Umbilical cord (tissue), 2 donors: Measurements from ENCODE around the gene PCGF1. TPM values are rescaled to one million over a fixed set of nuclear protein-coding genes. Genes with fewer than 3 reads are reported as not detected.

ENCODE experiments used
- DNase-seq: peaks from one replicate; pipeline ENCODE4 v3.0.0-alpha.2; 2015; ENCODE audit warnings: low spot score
- total RNA-seq: library from RNA; depleted of rRNA; stranded (reverse); fragments of >200 nt; gene quantifications from one replicate; pipeline ENCODE4 v1.2.3, GENCODE V29; 2014; ENCODE audit warnings: low replicate concordance; ENCODE audit not compliant: insufficient read depth

The PCGF1 gene
- total RNA-seq, 1 donor from 2014 or later: 13.5 TPM

DNA sequence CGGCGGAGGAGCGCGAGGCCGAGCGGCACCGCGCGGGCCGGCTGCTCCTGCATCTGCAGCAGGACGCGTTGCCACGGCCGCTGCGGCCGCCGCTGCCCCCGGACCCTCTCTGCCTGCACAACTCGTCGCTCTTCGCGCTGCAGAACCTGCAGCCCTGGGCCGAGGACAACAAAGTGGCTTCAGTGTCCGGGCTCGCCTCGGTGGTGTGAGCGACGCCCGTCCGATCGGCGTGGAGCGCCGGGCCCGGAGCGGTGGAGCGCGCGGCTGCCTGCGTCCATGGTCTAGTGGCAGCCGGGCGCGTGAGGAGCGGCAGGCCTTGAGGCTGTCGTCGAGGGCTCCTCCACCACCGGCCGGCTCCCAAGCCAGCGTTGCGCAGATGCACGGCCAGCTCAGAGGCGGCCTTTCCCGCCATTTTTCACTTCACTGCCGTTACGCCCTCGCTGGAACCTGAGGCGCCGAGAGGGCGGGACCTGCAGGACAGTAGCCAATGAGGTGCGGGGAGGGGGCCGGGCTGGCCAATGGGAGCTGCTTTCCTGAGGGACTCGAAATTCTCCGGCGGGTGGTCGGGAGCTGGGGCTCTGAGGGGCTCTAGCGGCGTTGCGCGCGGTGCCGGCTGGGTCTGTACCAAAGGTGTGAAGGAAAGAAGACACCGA lies 8.6 kb upstream of the PCGF1 start:
- DNase-seq: peak; percentile 62

DNA sequence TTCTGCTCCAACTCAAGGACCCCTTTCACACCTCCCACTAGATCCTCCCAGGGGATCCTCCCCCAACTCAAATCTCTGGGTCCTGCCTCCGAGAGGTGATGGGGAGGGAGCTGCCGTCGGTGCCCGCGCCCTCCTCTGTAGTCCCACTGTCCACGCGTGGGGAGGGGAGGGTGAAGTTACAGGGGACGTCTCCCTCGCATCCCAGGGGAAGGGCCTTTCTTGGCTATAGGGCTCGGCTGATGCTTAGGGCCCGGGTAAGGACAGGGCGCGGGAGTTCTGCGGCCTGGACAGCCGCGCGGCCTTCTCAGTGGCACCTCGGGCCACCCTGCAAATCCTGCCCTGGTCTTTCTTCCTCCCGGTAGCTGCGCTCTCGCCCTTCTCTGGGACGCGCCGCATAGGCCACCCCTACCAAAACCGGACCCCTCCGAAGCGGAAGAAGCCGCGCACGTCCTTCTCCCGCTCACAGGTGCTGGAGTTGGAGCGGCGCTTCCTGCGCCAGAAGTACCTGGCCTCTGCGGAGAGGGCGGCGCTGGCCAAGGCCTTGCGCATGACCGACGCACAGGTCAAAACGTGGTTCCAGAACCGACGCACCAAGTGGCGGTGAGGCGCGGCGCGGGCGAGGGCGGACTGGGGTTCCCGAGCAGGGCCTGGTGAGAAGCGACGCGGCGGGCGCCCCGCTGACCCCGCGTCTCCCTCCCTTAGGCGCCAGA lies 7.9 kb upstream of the PCGF1 start:
- no peak for DNase-seq

DNA sequence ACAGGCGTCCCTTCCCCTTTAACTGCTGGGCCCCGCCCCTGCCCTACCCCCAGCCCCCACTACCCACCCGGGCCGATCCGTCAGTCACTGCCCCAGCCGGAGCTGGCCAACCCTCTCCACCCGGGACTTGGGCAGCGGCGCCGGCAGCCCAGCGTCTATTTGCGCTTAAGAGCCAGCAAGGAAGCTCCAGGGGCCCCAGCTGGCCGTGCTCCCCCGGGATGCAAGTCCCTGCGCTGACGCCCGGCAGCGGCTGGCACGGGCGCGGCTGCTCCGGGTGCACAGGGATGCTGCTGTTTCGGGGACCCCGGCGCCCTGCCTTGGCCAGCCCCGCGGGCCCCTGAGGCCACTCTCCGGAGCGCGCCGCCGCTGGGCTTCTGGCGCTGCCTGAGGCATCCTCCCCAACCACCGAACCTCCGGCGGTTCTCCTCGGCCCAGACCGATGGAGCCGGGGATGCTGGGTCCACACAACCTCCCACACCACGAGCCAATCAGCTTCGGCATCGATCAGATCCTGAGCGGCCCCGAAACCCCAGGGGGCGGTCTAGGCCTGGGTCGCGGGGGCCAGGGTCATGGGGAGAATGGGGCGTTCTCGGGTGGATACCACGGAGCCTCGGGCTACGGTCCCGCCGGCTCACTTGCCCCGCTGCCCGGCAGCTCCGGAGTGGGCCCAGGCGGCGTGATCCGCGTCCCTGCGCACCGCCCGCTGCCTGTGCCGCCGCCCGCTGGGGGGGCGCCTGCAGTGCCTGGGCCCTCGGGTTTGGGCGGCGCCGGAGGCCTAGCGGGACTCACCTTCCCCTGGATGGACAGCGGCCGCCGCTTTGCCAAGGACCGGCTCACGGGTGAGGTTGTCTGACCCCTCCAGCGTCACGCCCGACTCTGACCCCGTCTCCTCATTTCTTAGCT lies 7.1 kb upstream of the PCGF1 start, which contains the start of gene TLX2:
TLX2 (plus strand) TSS at position 83 of the 903 bp plus-strand sequence; CDS start at position 440, 357 bp downstream.
- DNase-seq: no peak

DNA sequence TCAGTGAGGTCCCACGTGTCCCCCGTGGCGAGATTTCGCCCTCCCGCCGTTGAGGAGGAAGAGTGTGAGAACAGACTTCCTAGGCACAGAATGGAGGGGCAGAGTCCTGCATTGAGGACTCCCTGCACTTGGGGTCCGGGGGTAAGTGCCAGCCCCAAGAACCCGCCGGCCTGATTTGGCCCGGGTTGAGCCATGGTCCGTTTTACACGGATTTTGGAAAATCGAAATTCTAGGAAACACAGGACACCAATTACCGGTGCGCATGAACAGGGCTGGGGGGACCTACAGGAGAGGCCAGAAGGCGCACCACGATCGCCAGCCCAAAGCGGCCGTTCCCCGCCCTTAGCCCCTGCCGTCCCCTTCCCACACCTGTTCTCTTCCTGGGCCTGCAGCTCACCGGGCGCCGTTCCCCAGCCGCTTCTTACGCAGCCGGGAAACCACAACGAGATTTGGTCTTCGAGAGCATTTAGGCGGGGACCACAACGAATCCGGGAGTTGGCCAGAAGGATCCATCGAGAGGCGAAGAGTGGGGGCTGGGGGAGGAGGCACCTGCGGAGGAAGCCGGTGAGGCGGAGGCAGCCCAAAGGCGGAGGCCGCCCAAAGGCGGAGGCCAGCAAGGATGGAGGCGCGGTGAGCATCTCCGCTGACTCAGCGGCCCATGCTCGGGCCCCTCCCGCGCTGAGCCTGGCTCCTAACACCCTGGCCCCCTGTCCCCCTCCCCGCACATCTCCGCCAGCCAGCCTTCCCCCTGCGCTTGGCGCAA lies 6.3 kb upstream of the PCGF1 start:
- no peak for DNase-seq

DNA sequence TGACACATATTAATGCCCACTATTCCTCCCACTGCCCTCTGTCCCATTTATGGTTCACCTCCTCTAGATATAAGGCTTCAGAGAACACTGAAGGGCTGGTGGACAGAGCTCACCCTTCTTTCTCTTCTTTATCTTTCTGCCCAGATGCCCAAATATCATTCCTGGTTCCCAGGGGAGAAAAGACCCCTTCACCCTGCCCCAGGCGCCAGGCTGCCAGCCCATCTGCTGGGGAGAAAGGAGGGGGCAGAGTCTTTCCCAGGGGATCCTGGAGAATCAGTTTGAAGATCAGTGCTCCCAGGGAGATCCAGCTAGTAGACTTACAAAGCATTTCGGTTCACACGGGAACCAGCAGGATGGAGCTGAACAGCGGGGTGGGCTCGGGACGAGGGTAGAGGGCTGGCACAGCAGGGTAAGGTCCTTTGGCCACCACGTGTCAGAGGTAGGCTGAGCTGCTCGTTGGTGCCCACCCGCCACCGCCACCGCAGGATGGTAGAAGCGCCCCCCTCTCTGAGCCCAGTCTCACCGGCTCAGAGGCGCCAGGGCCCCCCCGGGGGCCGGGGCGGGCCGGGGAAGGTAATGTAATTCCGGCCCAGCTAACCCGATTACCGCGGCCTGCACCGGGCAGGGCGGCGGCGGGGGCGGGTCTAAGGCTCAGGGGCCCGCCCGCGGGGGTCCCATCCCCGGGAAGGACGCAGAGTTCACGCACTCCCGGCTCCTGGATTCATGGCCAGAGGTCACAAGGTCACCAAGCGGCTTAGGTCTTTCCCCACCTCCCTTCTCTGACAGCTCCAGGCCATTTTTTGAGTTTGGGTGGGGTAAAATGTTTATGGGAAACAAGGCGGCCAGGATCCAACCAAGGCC lies 5.5 kb upstream of the PCGF1 start:
- DNase-seq: no peak

DNA sequence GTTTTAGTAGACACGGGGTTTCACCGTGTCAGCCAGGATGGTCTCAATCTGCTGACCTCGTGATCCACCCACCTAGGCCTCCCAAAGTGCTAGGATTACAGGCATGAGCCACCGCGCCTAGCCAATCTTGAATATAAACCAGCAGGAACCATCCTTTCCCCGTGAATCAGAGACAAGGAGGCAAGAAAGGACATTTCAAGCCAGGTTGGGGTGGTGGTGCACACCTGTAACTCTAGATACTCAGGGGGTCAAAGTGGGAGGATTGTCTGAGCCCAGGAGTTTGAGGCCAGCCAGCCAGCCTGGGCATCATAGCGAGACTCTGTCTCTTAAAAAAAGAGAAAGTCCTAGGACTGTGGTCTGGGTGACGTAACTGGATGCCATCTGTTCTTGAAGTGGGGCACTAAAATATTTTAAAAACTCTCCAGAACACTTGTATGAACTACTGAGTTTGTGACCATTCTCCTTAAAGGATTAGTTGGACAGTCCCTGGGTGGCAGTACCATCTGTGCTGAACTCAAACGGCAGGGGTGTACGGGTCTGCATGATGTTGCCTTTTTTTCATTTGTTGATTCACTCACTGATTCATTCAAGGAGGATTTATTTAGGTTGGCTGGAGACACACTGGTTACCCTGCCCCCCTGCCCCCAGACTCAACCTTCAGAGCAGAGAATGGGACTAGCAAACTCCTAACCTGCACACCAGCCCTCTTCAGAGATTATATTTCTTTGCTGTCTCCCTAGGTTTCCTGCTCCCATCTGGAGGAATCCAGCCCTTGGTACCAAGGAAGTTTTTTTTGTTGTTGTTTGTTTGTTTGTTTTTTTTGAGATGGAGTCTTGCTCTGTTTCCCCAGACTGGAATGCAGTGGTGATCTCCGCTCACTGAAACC lies 3.9 kb upstream of the PCGF1 start:
- DNase-seq: no peak

DNA sequence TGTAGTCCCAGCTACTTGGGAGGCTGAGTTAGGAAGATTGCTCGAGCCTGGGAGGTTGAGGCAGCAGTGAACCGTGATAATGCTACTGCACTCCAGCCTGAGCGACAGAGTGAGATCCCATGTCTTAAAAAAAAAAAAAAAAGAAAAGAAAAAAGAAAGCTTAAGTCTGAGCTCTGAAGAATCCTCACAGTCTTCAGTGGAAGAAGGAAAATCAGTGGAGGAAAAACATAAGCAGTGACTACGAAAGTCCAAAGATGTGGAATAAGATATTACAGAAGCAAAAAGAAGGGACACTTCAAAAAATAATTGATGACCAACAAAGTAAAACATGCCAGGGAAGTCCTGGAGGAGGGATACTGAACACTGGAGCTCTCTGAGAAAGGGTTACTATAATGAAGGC lies 2.8 kb upstream of the PCGF1 start:
- no peak for DNase-seq

DNA sequence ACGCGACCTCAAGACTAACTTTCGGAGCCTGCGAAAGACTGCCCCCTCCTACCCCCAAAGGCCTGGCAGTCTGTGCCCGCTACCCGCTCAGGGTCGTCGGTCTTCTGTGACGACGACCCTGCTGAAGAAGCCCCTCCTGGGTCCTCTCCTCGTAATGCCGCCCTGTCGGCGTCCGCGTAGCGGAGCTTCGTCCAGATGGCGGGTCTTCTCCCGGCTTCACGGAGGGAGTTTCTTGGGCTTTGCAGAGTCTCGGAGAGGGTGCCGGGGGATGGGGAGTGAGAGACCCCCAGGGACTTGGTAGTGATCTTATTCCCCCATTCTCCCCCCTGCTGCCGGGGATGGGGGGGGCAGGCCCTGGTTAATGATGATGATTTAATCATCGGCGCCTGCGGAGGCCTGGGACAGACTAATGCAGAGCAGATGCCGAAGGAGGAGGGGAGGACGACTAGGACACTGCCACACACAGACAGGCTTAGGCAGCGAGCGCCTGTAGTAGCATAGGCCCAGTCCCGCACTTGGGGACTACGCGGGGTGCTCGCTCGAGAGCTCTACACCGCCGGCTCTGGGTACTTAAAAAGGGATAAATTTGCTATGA lies 528 bp upstream of the PCGF1 start:
- peak; percentile 29 for DNase-seq

DNA sequence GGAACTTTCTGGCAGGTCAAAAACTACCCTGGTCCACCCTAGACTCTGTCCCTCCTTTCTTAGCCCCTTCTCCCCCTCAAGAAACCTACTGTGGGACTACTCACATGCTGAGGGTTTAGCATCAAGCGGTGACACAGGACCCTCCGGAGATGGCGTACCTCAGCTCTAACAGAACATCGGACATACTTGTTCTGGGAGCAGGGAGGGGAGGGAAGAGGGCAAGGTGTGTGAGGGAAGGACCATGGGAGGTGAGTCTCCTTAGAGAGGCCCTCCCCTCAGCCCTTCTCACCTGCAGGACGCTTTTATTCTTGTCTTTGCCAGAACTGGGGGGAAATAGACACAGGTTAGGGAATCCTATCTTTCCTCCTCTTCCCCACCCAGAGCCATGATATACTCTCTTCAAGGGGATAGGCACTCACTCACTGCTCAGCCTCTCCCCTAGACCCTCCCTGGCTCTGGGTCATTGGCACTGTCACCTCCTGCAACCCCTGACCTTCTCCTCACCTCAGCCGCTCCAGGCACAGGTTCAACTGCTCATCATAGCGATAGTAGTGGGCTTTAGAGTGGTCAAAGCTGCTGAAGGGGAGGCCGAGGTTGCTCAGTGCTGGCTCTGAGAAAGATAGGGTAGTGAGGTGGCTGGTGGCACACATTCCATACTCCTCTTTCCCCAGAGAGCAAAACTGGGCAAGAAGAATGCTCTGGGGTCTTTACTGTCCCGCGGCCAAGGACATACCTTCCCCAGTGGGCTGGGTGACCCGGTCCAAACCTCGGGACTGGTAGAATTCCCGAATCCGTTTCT lies 1.8 kb downstream of the PCGF1 start:
- no peak for DNase-seq

DNA sequence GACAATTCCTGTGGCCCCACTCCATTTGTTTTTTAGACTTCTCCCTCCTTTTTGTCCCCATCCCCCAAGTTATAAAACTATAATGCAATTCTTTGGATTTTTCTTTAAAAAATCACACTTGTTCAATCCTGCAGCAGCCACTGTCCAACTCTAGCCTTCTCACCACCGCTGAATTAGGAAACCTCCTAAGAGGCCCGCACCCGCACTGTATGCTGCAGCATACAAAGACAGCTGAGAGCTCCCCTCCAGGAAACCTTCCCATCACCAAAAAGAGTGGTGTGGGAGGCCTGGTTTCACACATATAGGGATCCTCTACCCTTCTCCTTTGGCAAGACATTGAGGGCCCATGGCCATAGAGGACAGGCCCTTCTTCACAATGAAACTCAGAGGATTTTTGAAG lies 2.9 kb downstream of the PCGF1 start:
- DNase-seq: no peak

DNA sequence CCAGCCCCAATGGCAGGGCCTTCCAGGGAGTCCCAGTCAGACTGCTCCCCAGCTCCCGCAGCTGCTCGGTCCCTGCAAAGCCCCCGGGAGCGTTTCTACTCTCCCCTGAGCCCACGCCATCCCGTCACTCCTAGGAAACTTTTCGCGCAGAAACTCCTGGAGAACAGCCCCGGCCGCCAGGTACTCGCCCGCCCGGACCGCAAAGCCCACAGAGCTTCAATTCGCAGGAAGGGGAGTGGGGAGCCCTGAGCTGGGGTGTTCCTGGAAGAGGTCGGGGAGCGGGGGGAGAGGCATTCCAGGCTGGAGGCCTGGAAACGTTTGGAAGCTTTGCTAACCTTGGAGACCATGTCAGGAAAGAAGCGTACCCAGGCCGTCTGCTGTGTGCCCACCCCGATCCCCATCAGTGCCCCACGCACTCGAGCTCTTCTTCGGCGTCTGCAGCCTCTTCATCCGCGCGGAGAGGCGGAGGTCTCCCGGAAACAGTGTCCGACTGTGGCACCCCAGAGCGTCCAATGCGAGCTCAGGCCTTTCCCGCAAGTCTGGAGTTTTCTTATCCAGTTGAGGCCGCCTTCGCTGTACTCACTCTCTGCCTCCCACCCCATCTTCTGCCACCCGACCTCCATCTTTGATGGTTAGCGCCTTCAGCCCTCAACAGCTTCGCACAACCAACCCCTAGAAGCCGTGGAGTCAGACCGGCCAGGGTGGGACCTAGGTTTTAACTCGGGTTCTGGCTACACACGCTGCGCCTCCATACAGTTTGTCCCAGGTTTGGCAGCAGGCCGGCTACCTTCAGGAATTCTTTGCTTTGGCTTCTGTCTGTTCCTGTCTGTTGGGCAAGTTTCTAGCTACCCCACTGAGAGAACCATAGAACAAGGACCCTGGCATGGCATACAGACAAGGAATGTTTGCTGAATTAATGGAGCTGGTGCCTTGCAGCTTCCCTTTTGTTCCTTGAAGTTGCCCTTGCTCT lies 3.7 kb downstream of the PCGF1 start:
- peak; percentile 41 for DNase-seq

DNA sequence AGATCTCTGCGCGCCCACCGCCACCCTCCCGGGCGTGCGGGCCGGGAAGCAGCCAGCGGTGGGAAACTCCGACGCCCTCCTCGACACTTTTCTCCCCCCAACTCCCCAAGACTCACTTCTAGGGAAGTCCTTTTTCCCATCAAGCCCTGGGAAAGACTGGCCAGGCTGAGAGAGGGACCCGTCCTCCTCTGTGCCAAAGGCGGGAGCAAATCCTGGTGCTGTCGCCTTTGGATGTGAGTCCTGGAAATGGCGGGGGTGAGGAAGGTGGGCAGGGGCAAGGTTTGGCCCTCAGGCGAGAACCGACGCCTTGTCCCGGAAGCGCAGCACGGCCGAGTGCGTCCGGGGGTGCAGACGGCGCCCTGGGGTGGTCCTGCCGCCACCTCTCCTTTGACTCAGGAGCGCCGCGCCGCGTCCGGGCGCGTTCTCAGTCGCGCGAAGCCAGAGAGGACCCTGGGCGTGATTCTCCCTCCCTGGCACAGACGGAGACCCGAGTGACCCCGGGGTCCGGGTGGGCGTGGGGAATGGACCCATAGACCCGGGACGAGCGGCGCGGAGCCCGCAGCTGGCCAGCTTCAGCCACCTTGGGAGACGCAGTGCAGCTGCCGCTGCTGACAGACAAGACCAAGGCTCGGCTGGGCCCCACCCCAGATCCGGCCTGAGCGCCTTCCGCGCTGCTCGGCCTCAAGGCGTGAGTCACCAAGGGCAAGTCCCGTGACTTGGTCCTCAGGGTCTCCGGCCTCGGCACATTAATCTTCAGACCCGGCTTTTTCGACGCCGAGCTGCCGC lies 4.6 kb downstream of the PCGF1 start:
- DNase-seq: peak; percentile 87

DNA sequence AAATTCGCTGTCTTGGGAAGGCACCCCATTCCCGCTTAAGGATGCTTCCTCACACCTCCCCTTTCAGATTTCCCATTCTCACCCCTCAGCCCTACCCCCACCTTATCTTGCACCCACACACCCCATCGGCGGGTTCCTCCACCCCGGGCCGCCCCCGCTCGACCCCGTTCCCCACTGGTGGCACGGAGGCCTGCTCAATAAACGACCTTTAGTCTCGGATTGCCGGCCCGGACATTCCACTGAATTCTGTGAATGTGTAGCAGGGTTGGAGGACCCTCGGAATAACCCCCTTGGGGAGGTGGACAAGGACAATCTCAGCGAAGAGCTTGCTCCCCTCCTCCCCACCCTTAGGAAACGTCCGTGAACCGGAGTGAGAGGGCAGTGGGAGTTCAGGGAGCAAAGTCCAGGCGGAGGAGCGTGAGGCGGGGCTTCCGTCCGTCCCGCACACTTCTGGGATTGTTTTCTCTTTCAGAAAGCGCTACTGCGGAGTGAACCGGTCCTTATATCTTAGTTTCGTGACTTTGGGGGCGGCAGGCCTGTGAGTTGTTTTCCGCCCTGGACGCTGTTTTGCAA lies 5.3 kb downstream of the PCGF1 start:
- no peak for DNase-seq

DNA sequence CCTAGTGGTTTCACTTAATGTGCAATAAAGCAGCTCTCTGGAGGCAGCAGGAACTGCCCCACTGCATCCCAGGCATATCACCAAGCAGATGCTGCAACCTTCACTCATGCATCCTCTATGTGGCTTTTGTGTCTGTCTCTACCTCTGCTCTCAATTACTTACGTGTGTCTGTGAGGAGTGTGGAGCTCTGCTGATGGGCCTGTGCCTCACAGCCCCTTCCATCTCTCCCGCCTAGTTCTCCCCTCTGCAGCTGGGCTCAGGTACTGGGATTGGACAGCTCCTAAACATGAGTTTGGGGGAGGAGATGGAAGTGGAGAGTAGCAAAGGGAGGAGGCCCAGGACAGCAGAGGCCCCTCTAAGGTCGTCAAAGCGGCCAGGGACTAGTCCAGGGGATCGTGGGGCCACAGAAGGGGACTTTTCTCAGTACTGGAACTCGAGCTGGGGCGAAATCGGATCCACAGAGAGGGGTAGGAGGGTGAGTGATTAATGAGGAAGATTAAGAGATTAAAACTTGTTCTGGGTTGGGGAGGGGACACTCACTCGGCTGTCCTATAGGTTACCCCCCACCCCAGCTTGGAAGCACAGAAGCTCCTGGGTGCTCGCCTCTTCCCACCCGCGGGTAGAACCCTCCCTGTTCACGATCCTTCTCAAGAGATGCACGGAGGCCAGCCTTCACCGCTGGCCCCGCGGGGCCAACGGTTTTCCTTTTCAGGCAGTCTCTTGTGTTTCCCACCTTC lies 6.0 kb downstream of the PCGF1 start:
- no peak for DNase-seq

DNA sequence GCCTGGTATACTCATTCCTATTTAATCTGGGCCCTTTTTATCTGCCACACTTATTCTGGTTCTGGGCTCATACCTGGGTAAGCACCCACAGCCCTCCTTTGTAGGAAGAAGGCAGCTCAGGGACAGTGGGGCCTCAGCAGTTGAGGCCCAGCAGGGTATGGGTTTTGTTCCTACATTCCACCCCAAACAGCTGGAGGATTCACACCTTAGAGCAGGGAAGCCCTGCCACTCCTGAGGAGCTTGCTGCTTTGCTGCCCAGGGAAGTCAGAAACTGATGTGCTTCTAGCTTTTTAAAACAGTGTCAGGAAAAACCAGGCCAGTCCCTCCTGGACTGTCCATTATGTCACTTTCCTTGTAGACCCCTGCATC lies 6.9 kb downstream of the PCGF1 start:
- no peak for DNase-seq
